HL-60/S4 treated with phorbol 12-myristate 13-acetate at 8.2 ng/mL for 4 days and 3 days (cell line): ENCODE data around the gene ENDOV.

Source experiments
- in situ Hi-C: fragments of 300-500 bp; cut with MboI; formaldehyde crosslinking; loops from 2 replicates; pipeline ENCODE4 v1.15.0; 2022; ENCODE audit warnings: low sequenced_read_pairs

The ENDOV gene

GRCh38 chr17:80459234-80459633 lies 44.3 kb downstream of the ENDOV start:
- in situ Hi-C loops: no loop called here

GRCh38 chr17:80460429-80460834 lies 45.5 kb downstream of the ENDOV start:
- in situ Hi-C loops: no loop called here

- in situ Hi-C loops: no loop called here
These were observed 46.7 kb downstream of the ENDOV start for GRCh38 chr17:80461528-80462160.

GRCh38 chr17:80463784-80464400 lies 48.9 kb downstream of the ENDOV start:
- in situ Hi-C loops: no loop called here

GRCh38 chr17:80464486-80464885 lies 49.5 kb downstream of the ENDOV start:
- in situ Hi-C loops: no loop called here

GRCh38 chr17:80465327-80465974 lies 50.5 kb downstream of the ENDOV start:
- in situ Hi-C loops: no loop called here

- in situ Hi-C loops: no loop called here
These were observed 51.3 kb downstream of the ENDOV start for GRCh38 chr17:80466188-80466705.

- in situ Hi-C loops: no loop called here
These were observed 53.3 kb downstream of the ENDOV start for GRCh38 chr17:80468242-80468641.

GRCh38 chr17:80468781-80469493 lies 54.0 kb downstream of the ENDOV start:
- in situ Hi-C loops: no loop called here

- in situ Hi-C loops: no loop called here
These were observed 54.7 kb downstream of the ENDOV start for GRCh38 chr17:80469667-80470066.

- in situ Hi-C loops: no loop called here
These were observed 55.6 kb downstream of the ENDOV start for GRCh38 chr17:80470603-80471002.

GRCh38 chr17:80471922-80472321 lies 57.0 kb downstream of the ENDOV start:
- in situ Hi-C loops: no loop called here

GRCh38 chr17:80472996-80473395 lies 58.0 kb downstream of the ENDOV start:
- in situ Hi-C loops: no loop called here

GRCh38 chr17:80473701-80474100 lies 58.7 kb downstream of the ENDOV start:
- in situ Hi-C loops: no loop called here

- in situ Hi-C loops: no loop called here
These were observed 59.4 kb downstream of the ENDOV start for GRCh38 chr17:80474231-80474960.

- in situ Hi-C loops: no loop called here
These were observed 60.3 kb downstream of the ENDOV start for GRCh38 chr17:80474961-80475909.

- in situ Hi-C loops: no loop called here
These were observed 61.2 kb downstream of the ENDOV start, which contains the start of gene NPTX1 for GRCh38 chr17:80475910-80476876. NPTX1 (minus strand) TSS chr17:80476607; CDS start chr17:80476446, 161 bp downstream.

- in situ Hi-C loops: no loop called here
These were observed 62.1 kb downstream of the ENDOV start for GRCh38 chr17:80476877-80477646.
